Activated B cell treated with CpG ODN at 0.5 μM for 24 hours (primary cell): ENCODE results near the gene TCERG1. TPM values are rescaled to one million over a fixed set of nuclear protein-coding genes. Genes with fewer than 3 reads are reported as not detected.
"Not testable (repeated sequence)": the region's sequence is repeated elsewhere in the genome, so short reads cannot be mapped to it uniquely, and the experiment has no call there.

Source experiments
- ATAC-seq: fragments of 200-7000 bp; cut with Tn5 transposase; one replicate; pipeline ENCODE4 v1.10.0; 2021; ENCODE audit warnings: low read depth, mild to moderate bottlenecking, moderate library complexity
- CTCF ChIA-PET: fragments of 350-600 bp; sonication (Branson Sonifier 250); formaldehyde crosslinking; loops from one replicate; lab custom pipeline; 2021; ENCODE audit warnings: antibody characterized with exemption; lab: Charles Lee
- POLR2A ChIA-PET: fragments of 350-600 bp; sonication (Branson Sonifier 250); formaldehyde crosslinking; loops from one replicate; lab custom pipeline; 2021; ENCODE audit warnings: antibody characterized with exemption; lab: Charles Lee
- DNase-seq: peaks from one replicate; pipeline ENCODE4 v3.0.0; 2022
- H3K27ac Mint-ChIP-seq: one replicate; pipeline ENCODE4 v1.8.0; 2020; ENCODE audit warnings: mixed read lengths
- H3K27me3 Mint-ChIP-seq: one replicate; pipeline ENCODE4 v1.8.0; 2021; ENCODE audit warnings: mixed read lengths
- H3K36me3 Mint-ChIP-seq: one replicate; pipeline ENCODE4 v1.8.0; 2021; ENCODE audit warnings: low read depth, mixed read lengths
- H3K4me1 Mint-ChIP-seq: one replicate; pipeline ENCODE4 v1.8.0; 2021; ENCODE audit warnings: mixed read lengths
- H3K4me3 Mint-ChIP-seq: one replicate; pipeline ENCODE4 v1.8.0; 2020; ENCODE audit warnings: mild to moderate bottlenecking, mixed read lengths
- H3K9me3 Mint-ChIP-seq: one replicate; pipeline ENCODE4 v1.8.0; 2020; ENCODE audit warnings: mixed read lengths
- intact Hi-C: fragments of 100-400 bp; cut with micrococcal nuclease; formaldehyde crosslinking; loops from one replicate; pipeline ENCODE4 v1.15.1; 2024
- total RNA-seq: library from RNA; stranded (reverse); gene quantifications from 2 replicates; pipeline ENCODE4 v1.2.3, GENCODE V29; 2022
- TF ChIP-seq, protein P1 (sequence below): fragments of 200-600 bp; IDR thresholded peaks from one replicate; pipeline ENCODE4 v1.8.0; 2022; ENCODE audit warnings: antibody characterized with exemption, mild to moderate bottlenecking

TCERG1 gene
- total RNA-seq, 1 donor from 2014 or later, result 114 TPM

GRCh38 chr5:146544232-146544631 is 97.1 kb downstream of the TCERG1 start:
- DNase-seq (no peak), ATAC-seq (no peak)
- no peaks in the 10 kb centered on the region for H3K36me3 Mint-ChIP-seq
- H3K4me1 Mint-ChIP-seq, result peaks cover 2% of the 10 kb centered on the region
- no peaks in the 10 kb centered on the region for H3K9me3 Mint-ChIP-seq
- peaks cover 9% of the 10 kb centered on the region for H3K27me3 Mint-ChIP-seq
- TF ChIP-seq, protein P1, sequence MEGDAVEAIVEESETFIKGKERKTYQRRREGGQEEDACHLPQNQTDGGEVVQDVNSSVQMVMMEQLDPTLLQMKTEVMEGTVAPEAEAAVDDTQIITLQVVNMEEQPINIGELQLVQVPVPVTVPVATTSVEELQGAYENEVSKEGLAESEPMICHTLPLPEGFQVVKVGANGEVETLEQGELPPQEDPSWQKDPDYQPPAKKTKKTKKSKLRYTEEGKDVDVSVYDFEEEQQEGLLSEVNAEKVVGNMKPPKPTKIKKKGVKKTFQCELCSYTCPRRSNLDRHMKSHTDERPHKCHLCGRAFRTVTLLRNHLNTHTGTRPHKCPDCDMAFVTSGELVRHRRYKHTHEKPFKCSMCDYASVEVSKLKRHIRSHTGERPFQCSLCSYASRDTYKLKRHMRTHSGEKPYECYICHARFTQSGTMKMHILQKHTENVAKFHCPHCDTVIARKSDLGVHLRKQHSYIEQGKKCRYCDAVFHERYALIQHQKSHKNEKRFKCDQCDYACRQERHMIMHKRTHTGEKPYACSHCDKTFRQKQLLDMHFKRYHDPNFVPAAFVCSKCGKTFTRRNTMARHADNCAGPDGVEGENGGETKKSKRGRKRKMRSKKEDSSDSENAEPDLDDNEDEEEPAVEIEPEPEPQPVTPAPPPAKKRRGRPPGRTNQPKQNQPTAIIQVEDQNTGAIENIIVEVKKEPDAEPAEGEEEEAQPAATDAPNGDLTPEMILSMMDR, result no peak
- CTCF ChIA-PET, result no interaction called here
- H3K4me3 Mint-ChIP-seq, result no peak overlapping the region
- intact Hi-C loops, result no loop called here
- POLR2A ChIA-PET, result no interaction called here
- no peak overlapping the region for H3K27ac Mint-ChIP-seq

DNA sequence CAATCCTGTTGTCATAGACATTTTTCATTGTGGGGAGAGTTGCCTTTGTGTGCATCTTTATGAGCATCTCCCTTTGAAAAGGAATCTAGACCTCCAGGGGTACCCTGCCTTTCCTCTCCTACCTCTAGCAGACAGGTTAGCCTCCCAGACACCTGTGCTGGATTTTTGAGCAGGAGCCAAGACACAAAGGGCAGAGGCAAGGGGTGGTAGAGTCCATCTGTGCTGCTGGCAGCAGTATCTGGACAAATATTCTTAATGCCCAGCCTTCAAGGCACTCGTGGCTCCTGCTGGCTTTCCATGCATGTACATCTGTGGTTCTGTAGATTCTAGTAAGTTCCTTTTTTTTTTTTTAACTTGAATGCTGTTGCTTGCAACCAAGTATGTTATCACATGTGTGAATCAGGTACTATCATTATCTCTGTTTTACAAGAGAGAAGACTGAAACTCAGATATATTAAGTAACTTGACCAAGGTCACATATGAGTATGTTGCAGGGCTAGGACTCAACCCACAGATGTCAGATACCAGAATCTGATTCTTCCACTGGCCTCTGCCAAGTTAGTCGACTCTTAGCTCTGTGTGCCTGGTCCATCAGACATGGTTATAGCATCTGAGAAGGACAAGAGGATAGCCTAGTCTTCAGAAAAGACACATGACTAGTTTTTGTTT is 101.8 kb downstream of the TCERG1 start:
- ChIA-PET CTCF (no interaction called here), POLR2A (no interaction called here)
- TF ChIP-seq, protein P1, result no peak
- H3K27ac Mint-ChIP-seq, result no peak overlapping the region
- H3K27me3 Mint-ChIP-seq, result peaks cover 7% of the 10 kb centered on the region
- H3K9me3 Mint-ChIP-seq, result no peaks in the 10 kb centered on the region
- no peaks in the 10 kb centered on the region for H3K4me1 Mint-ChIP-seq
- H3K36me3 Mint-ChIP-seq, result no peaks in the 10 kb centered on the region
- intact Hi-C loops, result no loop called here
- H3K4me3 Mint-ChIP-seq, result no peak overlapping the region
- DNase-seq (no peak), ATAC-seq (no peak)

DNA sequence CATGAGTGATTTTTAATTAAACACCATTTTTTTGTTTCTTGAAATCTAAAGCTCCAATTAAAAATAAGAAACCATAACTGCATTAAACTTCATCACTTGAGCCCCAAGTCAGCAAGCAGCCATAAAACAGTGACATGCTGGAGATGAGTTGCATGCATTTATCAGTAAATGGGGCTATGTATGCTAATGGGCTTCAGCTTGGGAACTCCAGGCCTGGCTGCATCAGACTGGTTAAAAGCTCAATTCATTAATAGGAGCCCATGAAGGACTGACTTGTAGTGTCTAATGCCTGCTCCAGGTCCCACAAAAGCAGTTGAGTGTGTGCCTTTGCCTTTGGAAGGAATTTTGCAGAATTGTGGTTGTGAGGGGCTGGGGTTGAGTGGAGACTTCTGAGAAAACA is 102.5 kb downstream of the TCERG1 start:
- ATAC-seq (no peak), DNase-seq (no peak)
- CTCF ChIA-PET, result no interaction called here
- TF ChIP-seq, protein P1, result no peak
- no peaks in the 10 kb centered on the region for H3K4me1 Mint-ChIP-seq
- H3K36me3 Mint-ChIP-seq, result no peaks in the 10 kb centered on the region
- H3K9me3 Mint-ChIP-seq, result no peaks in the 10 kb centered on the region
- intact Hi-C loops, result no loop called here
- peaks cover 7% of the 10 kb centered on the region for H3K27me3 Mint-ChIP-seq
- no peak overlapping the region for H3K27ac Mint-ChIP-seq
- H3K4me3 Mint-ChIP-seq, result no peak overlapping the region
- POLR2A ChIA-PET, result no interaction called here

DNA sequence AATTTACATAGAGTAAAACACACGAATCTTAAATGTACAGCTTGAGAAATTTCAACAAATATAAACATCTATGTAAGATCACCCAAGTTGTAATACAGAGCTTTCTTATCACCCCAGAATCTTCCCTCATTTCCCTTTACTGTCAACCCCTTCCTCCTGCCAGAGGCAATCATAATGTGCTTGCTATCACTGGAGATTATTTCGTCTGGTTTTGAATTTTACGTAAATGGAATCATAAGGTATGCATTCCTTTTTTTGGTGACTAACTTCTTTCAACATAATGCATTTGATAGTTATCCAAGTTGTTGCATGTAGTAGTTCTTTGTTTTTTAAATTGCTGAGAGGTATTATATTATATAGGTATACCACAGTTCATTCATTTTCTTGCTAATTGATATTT is 106.3 kb downstream of the TCERG1 start:
- CTCF ChIA-PET, result no interaction called here
- no peak for ATAC-seq
- peaks cover 3% of the 10 kb centered on the region for H3K27me3 Mint-ChIP-seq

GRCh38 chr5:146556884-146557283 is 109.8 kb downstream of the TCERG1 start:
- H3K36me3 Mint-ChIP-seq, H3K27ac Mint-ChIP-seq, intact Hi-C loops, H3K4me3 Mint-ChIP-seq, H3K27me3 Mint-ChIP-seq, ATAC-seq, DNase-seq, H3K4me1 Mint-ChIP-seq, H3K9me3 Mint-ChIP-seq, POLR2A ChIA-PET, CTCF ChIA-PET: not testable (repeated sequence)

More for the DNA sequence above, 106.3 kb downstream of the TCERG1 start:
- no peaks in the 10 kb centered on the region for H3K4me1 Mint-ChIP-seq
- H3K27ac Mint-ChIP-seq, result no peak overlapping the region
- no peak for DNase-seq
- H3K4me3 Mint-ChIP-seq, result no peak overlapping the region
- no peaks in the 10 kb centered on the region for H3K36me3 Mint-ChIP-seq
- TF ChIP-seq, protein P1, result no peak
- intact Hi-C loops, result no loop called here
- POLR2A ChIA-PET, result no interaction called here
- H3K9me3 Mint-ChIP-seq, result no peaks in the 10 kb centered on the region
